Psoas muscle (tissue), 8 donors: ENCODE measurements around the gene TCF12. TPM values are rescaled to one million over a fixed set of nuclear protein-coding genes. Genes with fewer than 3 reads are reported as not detected.

Source experiments
- ATAC-seq, 4 donors: fragments of 200-7000 bp; cut with Tn5 transposase; one replicate each; pipeline ENCODE4 v1.9.1; 2020; ENCODE audit warnings: moderate library complexity in 3 of 4, mild to moderate bottlenecking in 2 of 4
- DNase-seq, 2 donors: peaks; one replicate each; pipeline ENCODE4 v3.0.0-alpha.2; 2020
- H3K27ac ChIP-seq: fragments of 200-600 bp; one replicate; pipeline ENCODE4 v1.8.0; 2022
- H3K27me3 ChIP-seq, 3 donors: fragments of 200-600 bp in 1 of 3; one replicate each; pipeline versions ENCODE4 v1.6.1 to v1.8.0; 2013 to 2022; ENCODE audit warnings: low read length in 2 of 3, mild to moderate bottlenecking in 2 of 3, moderate library complexity in 1 of 3; ENCODE audit not compliant: insufficient read depth in 3 of 3
- H3K36me3 ChIP-seq, 2 donors: fragments of 200-600 bp in 1 of 2; one replicate each; pipeline versions ENCODE4 v1.6.1 to v1.8.0; 2013 to 2022; ENCODE audit warnings: low read depth in 1 of 2, mild to moderate bottlenecking in 1 of 2, moderate library complexity in 1 of 2; ENCODE audit not compliant: insufficient read depth in 1 of 2
- H3K4me1 ChIP-seq: fragments of 200-600 bp; one replicate; pipeline ENCODE4 v1.8.0; 2022
- H3K4me3 ChIP-seq: fragments of 200-600 bp; one replicate; pipeline ENCODE4 v1.8.0; 2022; ENCODE audit warnings: mild to moderate bottlenecking
- H3K9me3 ChIP-seq: fragments of 200-600 bp; one replicate; pipeline ENCODE4 v1.8.0; 2022
- CTCF ChIP-seq: fragments of 200-600 bp; IDR thresholded peaks from one replicate; pipeline ENCODE4 v1.8.0; 2022; ENCODE audit warnings: antibody characterized with exemption
- WGBS, 3 donors: extraction: QIAGEN DNeasy Blood & Tissue Kit; methylation state at CpG; one replicate each; pipeline versions ENCODE4 v1.1.6 to v1.1.7; 2013; 5-methylcytosine and 5-hydroxymethylcytosine counted together
- intact Hi-C, 2 donors: fragments of 100-400 bp; cut with DNase I; formaldehyde crosslinking; loops; one replicate each; pipeline versions ENCODE4 v1.11.0 to v1.14.2; 2022
- polyA plus RNA-seq, 3 donors: library from polyadenylated mRNA; stranded (reverse); fragments of 200-250 nt; gene quantifications; one replicate each; pipeline ENCODE4 v1.2.3, GENCODE V29; 2013
- total RNA-seq, 4 donors: library from RNA; stranded (reverse); fragmentation: NEBNext Ultra II Directional in 2 of 4; extraction: Animal tissue kit (Norgen Biotek cat#: 25700) in 2 of 4; gene quantifications; one replicate each; pipeline versions ENCODE4 v1.2.1 to v1.2.4, GENCODE V29; 2021 to 2023
- donor health status: healthy with polysubstance abuse.
- donor health status: DM: no; HTN: no; CAD: no; lungs with moderate emphysema.
- donor health status: Bipolar disorder and iron deficiency.
- donor health status: healthy.
- donor health status: DM: yes; HTN: yes; CAD: no.
- donor health status: DM: no; HTN: no; CAD: no.
- donor health status: DM: no; HTN: no; CAD: no.
- donor health status: DM: yes; HTN: yes; CAD: no.

TCF12 gene
- total and polyA plus RNA-seq, 7 donors, result 10.5 to 53.1 (median 30.5) TPM

GRCh38 chr15:57133127-57133968, 214.9 kb downstream of the TCF12 start:
- Histone ChIP-seq H3K4me1 (peaks cover 7% of the 10 kb centered on the region), H3K27me3 (no peaks in the 10 kb centered on the region), H3K36me3 (no peaks in the 10 kb centered on the region), H3K4me3 (no peak overlapping the region), H3K27ac (no peak overlapping the region), H3K9me3 (no peaks in the 10 kb centered on the region)
- peak in 1 of 2 donors; percentile 50 for DNase-seq
- intact Hi-C loops, result loop anchor here in 1 of 2 donors (10.0 kb wide), 1 partner anchor 219 kb away; the partner anchor contains the start of gene TCF12
- TF ChIP-seq CTCF, result no peak
- 52 to 60% (median 53%) methylated on average over 9 of the region's 9 CpGs for WGBS, 3 donors
- peak in 1 of 4 donors; percentile 25 for ATAC-seq

- no peak for ATAC-seq
- intact Hi-C loops, result loop anchor here in 1 of 2 donors (10.0 kb wide), 1 partner anchor 219 kb away; the partner anchor contains the start of gene TCF12
- peaks cover 7% of the 10 kb centered on the region for H3K4me1 ChIP-seq
- no peak for TF ChIP-seq CTCF
- H3K36me3 ChIP-seq, result no peaks in the 10 kb centered on the region
- H3K27ac ChIP-seq, result no peak overlapping the region
- no peak for DNase-seq
- no peaks in the 10 kb centered on the region for H3K27me3 ChIP-seq
- WGBS, 3 donors, result 78 to 91% (median 83%) methylated on average over 4 of the region's 4 CpGs
- no peaks in the 10 kb centered on the region for H3K9me3 ChIP-seq
- H3K4me3 ChIP-seq, result no peak overlapping the region
Observed at GRCh38 chr15:57134071-57134605, 215.7 kb downstream of the TCF12 start.

- Histone ChIP-seq H3K27me3 (no peaks in the 10 kb centered on the region), H3K4me1 (peaks cover 7% of the 10 kb centered on the region), H3K9me3 (no peaks in the 10 kb centered on the region), H3K27ac (no peak overlapping the region), H3K36me3 (no peaks in the 10 kb centered on the region), H3K4me3 (no peak overlapping the region)
- TF ChIP-seq CTCF, result no peak
- intact Hi-C loops, result loop anchor here in 1 of 2 donors (10.0 kb wide), 1 partner anchor 220 kb away; the partner anchor contains the start of gene TCF12
- DNase-seq, result no peak
- ATAC-seq, result no peak
Observed at GRCh38 chr15:57134851-57135250, 216.4 kb downstream of the TCF12 start.

- intact Hi-C loops, result loop anchor here in 1 of 2 donors (10.0 kb wide), 1 partner anchor 221 kb away; the partner anchor contains the start of gene TCF12
- ATAC-seq (no peak), DNase-seq (no peak)
- Histone ChIP-seq H3K9me3 (no peaks in the 10 kb centered on the region), H3K4me3 (no peak overlapping the region), H3K27me3 (no peaks in the 10 kb centered on the region), H3K4me1 (peaks cover 7% of the 10 kb centered on the region), H3K36me3 (no peaks in the 10 kb centered on the region), H3K27ac (no peak overlapping the region)
- TF ChIP-seq CTCF, result no peak
Observed at GRCh38 chr15:57135800-57136199, 217.4 kb downstream of the TCF12 start.
